Stimulated activated CD8-positive, alpha-beta memory T cell treated with anti-CD3 and anti-CD28 coated beads, Interleukin-4, amount 100 ng/mL, for 4 hours (primary cell): ENCODE results near the gene PGLYRP1.
A peak's percentile ranks its signal among the peaks of the same experiment; 100 is the strongest.

ENCODE experiments used
- DNase-seq, 2 donors: peaks; one replicate each; pipeline ENCODE4 v3.0.0-alpha.2; 2020; ENCODE audit warnings: low read depth in 2 of 2, low spot score in 1 of 2

Gene PGLYRP1

GRCh38 chr19:46033401-46033800 is 10.5 kb upstream of the PGLYRP1 start:
- DNase-seq, result no peak

- DNase-seq, result no peak
Measured at GRCh38 chr19:46032597-46033025, 9.8 kb upstream of the PGLYRP1 start.

DNA sequence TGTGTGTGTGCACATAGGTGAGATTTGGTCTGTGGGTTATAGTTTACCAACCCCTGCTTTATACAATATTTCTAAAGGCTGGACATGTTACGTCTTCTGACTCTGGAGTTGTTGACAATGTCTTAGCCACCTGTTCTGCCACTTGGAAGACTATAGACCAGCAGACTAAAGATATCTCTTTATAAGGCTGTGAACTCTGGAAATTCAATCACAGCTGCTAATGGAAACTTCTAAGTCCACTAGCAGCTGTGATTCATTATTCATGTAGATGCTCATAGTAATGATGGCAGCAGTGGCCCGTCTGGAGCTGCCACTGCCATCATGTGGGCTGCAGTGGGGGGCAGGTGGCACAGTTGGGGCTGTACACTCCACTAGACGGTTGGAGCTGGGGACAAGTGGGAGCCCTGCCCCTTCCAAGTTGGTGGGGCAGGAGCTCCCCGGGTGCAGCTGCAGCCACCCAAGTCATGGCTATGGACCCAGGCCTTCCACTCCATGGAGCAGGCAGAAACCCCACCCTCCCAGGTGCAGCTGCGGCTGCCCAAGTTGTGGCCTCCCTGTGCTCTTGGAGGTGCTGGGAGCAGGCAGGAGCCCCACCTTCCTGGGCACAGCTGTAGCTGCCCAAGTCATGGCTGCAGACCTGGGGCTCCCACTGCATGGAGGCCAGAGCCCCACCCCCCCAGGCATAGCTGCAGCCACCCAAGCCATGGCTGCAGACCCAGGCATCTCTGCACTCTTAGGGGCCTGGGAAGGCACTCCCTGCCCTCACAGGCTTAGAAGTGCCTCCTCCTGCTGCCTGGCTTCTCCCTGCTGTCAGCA is 9.1 kb upstream of the PGLYRP1 start:
- DNase-seq, result no peak

GRCh38 chr19:46030812-46031550 is 8.1 kb upstream of the PGLYRP1 start:
- no peak for DNase-seq

DNA sequence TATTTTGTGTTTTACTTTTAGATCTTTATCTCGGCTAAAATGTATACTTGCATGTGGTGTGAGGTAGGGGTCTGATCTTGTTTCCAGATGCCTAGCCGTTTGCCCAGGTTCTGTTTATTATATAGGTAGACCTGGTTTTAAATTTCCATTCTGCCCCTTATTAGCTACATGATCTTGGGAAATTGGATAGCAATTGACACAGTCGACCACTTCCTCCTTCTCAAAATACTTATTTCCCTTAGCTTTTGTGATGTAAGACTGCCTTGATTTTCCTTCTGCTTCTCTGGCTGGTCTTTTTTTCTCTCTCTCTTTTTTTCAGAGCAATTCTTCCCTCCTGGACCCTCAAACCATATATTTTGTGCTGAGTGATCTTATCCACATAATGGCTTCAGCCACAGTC is 3.0 kb upstream of the PGLYRP1 start:
- DNase-seq, result no peak

- DNase-seq, result no peak
Measured at GRCh38 chr19:46023311-46023779, 492 bp upstream of the PGLYRP1 start.

DNA sequence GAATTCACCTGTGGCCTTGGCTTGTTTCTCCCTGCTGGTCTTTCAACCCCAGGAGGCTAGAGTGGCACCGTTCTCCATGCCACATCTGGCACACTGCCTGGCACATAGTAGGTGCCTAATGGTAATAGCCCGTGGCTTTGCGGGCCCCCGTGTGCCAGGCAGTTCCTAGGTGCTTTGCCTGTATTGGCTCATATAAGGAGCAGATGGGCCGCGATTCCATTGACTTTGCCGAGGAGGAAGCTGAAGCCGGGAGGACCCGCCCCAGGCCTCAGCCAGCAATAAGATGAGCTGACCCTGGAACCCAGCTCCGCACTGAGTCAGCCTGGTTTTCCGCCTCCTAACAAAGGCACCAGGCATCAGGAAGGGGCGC is 807 bp downstream of the PGLYRP1 start:
- no peak for DNase-seq

GRCh38 chr19:46021531-46022041 is 1.3 kb downstream of the PGLYRP1 start:
- DNase-seq, result no peak

GRCh38 chr19:46020819-46021125 is 2.1 kb downstream of the PGLYRP1 start:
- no peak for DNase-seq

DNA sequence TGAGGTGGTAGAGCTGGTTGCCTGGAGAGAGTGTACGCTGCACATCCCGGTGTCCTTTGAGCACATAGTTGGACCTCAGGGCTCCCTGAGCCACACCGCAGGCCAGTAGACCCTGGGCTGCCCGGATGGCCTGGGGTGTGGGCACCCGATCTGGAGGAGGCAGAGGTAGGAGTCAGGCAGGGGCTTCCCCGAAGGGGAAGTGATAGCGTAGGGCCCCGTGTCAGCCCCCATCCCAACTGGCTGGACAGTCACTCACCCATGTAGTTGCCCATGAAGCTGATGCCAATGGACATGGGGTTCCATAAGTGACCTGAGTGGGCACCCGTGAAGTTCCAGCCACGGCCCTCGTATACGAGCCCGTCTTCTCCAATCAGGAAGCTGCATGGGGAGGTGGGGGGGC is 3.6 kb downstream of the PGLYRP1 start:
- DNase-seq, result no peak

DNA sequence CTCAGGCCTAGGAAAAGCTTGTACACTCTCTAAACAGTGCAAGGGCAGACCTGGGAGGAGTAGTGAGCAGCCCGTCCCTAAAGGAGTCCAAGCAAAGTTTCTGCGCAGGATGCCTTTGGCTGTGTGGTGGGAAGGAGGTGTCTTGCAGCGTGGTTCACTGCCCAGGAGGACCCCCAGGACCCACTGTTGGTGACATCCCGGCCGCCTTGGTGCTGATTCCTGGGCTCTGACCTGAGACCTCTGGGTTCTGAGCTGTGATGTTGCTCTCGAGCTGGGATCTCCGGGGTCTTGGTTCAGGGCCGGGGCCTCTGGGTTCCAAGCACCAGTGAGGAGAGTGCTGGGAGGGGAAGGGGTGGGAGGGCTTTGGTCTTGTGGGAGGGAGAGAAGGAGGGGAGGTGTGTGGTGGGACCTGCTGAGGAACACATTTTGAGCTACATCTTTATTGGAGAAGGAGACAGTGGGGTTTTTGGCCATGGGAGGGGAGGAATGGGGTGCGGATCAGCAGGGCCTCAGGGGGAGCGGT is 4.1 kb downstream of the PGLYRP1 start:
- DNase-seq, result no peak

GRCh38 chr19:46017874-46018675 is 4.8 kb downstream of the PGLYRP1 start:
- no peak for DNase-seq

DNA sequence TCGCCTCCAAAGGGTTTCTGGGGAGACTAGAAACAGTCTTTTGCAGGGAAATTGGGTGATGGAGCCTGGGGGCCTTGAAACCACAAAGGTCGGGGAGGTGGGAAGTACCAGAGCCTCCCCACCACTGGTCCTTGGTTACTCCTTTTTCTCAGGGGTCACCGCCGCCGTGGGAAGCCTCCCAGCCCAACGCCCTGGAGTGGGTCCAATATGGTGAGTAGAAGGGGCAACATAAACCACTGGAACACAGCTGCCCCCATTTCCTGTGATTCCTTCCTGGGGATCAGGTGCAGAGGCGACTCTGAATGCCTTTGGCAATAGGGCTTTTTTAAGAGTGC is 5.8 kb downstream of the PGLYRP1 start:
- no peak for DNase-seq

GRCh38 chr19:46016426-46017094 is 6.3 kb downstream of the PGLYRP1 start:
- DNase-seq, result peak; percentile 62

DNA sequence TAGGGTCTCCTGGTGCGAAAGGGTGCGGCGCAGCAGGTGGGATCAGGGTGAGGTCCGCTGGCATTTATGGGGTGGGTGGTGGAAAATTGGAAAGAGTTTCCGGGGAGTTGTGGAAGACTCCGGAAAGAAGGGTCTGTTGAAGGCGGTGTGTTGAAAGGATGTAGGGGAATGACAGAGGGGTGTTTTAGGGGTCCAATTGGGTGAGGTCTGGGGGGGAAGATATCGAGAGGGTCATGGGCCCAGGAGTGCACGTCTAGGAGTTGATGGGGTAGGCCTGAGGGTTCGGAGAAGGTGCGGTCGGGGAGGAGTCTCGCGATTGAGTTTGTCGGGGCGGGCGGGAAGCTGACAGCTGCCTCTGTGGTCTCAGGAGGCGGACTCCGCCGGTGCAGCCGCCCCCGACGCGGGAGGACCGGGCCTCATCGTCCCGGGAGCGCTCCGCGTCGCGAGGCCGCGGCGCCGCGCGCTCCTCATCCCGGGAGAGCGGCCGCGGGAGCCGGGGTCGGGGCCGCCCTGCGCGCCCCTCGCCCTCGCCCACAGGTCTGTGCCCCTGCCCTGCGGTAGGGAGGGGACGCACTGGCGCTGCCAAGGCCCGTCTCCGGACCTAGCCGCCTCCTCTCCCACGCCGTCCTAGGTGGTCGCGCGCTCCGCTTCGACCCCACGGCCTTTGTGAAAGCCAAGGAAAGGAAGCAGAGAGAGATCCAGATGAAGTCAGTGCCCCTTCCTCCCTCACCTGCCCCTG is 7.0 kb downstream of the PGLYRP1 start:
- DNase-seq, result no peak

GRCh38 chr19:46014941-46015686 is 7.7 kb downstream of the PGLYRP1 start:
- DNase-seq, result peak in 1 of 2 donors; percentile 29

GRCh38 chr19:46014534-46014933 is 8.3 kb downstream of the PGLYRP1 start:
- DNase-seq, result no peak

GRCh38 chr19:46009530-46010510 is 13.0 kb downstream of the PGLYRP1 start:
- peak; percentile 39 to 44 for DNase-seq
